Fibroblast of lung (primary cell): Measurements from ENCODE around the gene UBQLN1. TPM values are rescaled to one million over a fixed set of nuclear protein-coding genes. Genes with fewer than 3 reads are reported as not detected.

Experiments
- DNase-seq, 2 donors: peaks; one replicate each; pipeline versions ENCODE4 v3.0.0 to v3.0.0-alpha.2; 2010; ENCODE audit warnings: low read depth in 2 of 2
- H2AFZ ChIP-seq: 2 replicates; pipeline ENCODE4 v1.5.1; 2012; ENCODE audit warnings: low read length, control low read depth, inconsistent platforms
- H3K27ac ChIP-seq: 2 replicates; pipeline ENCODE4 v1.5.1; 2011; ENCODE audit warnings: low read length, control low read depth; ENCODE audit not compliant: insufficient read depth
- H3K27me3 ChIP-seq: 2 replicates; pipeline ENCODE4 v1.5.1; 2011; ENCODE audit warnings: mild to moderate bottlenecking, low read length; ENCODE audit not compliant: control insufficient read depth, insufficient read depth
- H3K36me3 ChIP-seq: 2 replicates; pipeline ENCODE4 v1.5.1; 2011; ENCODE audit warnings: low read length; ENCODE audit not compliant: control insufficient read depth, insufficient read depth
- H3K4me1 ChIP-seq: 2 replicates; pipeline ENCODE4 v1.5.1; 2011; ENCODE audit warnings: low read length; ENCODE audit not compliant: control insufficient read depth, insufficient read depth; ENCODE audit errors: extremely low read depth
- H3K4me2 ChIP-seq: 2 replicates; pipeline ENCODE4 v1.5.1; 2011; ENCODE audit warnings: low read length, control low read depth; ENCODE audit not compliant: insufficient read depth; ENCODE audit errors: extremely low read depth
- H3K4me3 ChIP-seq, 4 experiments: fragments of 200-600 bp in 1 of 4; sonication (generic) in 1 of 4; replicated peaks in 1 of 4; 2 replicates each; pipeline ENCODE4 v1.5.1; 2011 to 2016; ENCODE audit warnings: low read length in 4 of 4, low read depth in 3 of 4, mild to moderate bottlenecking in 3 of 4, control low read depth in 2 of 4, inconsistent platforms in 1 of 4, mixed read lengths in 1 of 4; ENCODE audit not compliant: insufficient read depth in 1 of 4; ENCODE audit errors: control extremely low read depth in 1 of 4
- H3K79me2 ChIP-seq: 2 replicates; pipeline ENCODE4 v1.5.1; 2012; ENCODE audit warnings: mild to moderate bottlenecking, low read length, inconsistent platforms; ENCODE audit not compliant: control insufficient read depth, insufficient read depth
- H3K9ac ChIP-seq: 2 replicates; pipeline ENCODE4 v1.5.1; 2011; ENCODE audit warnings: mild to moderate bottlenecking, low read length, control low read depth; ENCODE audit not compliant: insufficient read depth
- H3K9me3 ChIP-seq: 2 replicates; pipeline ENCODE4 v1.5.1; 2012; ENCODE audit warnings: low read depth, low read length; ENCODE audit not compliant: control insufficient read depth, insufficient read depth
- H4K20me1 ChIP-seq: 2 replicates; pipeline ENCODE4 v1.5.1; 2011; ENCODE audit warnings: low read length; ENCODE audit not compliant: control insufficient read depth, insufficient read depth; ENCODE audit errors: extremely low read depth
- CTCF ChIP-seq, 2 donors: IDR thresholded peaks in 1 of 2; conservative IDR thresholded peaks in 1 of 2; 1 replicate in 1 of 2; 2 replicates in 1 of 2; pipeline ENCODE4 v1.5.1; 2011 to 2012; ENCODE audit warnings: low read length in 2 of 2, control low read depth in 1 of 2, inconsistent platforms in 1 of 2, low read depth in 1 of 2, mild to moderate bottlenecking in 1 of 2
- EZH2 ChIP-seq: IDR thresholded peaks from 2 replicates; pipeline ENCODE4 v1.5.1; 2012; ENCODE audit warnings: low read length, control low read depth, mild to moderate bottlenecking; ENCODE audit errors: missing control alignments
- polyA plus RNA-seq, 2 donors: library from polyadenylated mRNA; depleted of rRNA in 1 of 2; stranded (reverse) in 1 of 2; unstranded in 1 of 2; fragments of >200 nt; gene quantifications; 2 replicates each; pipeline ENCODE4 v1.2.1, GENCODE V29; 2011 to 2012; ENCODE audit warnings: missing spikeins in 1 of 2
- total RNA-seq: library from RNA; depleted of rRNA; stranded (reverse); fragments of >200 nt; gene quantifications from 2 replicates; pipeline ENCODE4 v1.2.1, GENCODE V29; 2014

The UBQLN1 gene
- total and polyA plus RNA-seq, 2 donors (not counting 1 experiment from before 2014, with no cell fraction given): 130 to 141 TPM

DNA sequence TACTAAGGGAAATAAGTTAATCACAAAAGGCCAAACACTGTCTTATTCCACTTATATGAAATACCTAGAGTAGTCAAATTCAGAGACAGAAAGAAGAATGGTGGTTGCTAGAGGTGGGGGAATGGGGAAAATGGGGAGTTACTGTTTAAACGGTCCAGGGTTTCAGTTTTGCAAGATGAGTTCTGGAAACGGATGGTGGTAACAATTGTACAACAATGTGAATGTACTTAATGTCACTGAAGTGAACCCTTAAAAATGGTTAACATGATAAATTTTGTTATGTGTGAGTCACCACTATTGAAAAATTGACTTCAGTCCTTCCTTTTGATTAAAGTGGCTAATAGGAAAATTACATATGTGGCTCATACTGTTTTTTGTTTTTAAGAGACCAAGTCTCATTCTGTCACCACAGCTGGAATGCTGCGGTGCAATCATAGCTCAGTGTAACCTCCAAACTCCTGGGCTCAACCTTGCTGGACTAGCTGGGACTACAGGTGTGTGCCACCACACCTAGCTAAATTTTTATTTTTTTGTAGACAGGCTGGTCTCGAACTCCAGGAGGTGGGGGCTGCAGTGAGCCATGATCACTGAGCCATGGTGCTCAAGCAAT lies 8.7 kb downstream of the UBQLN1 start:
- Histone ChIP-seq H3K9me3 (no peaks in the 10 kb centered on the region), H3K27me3 (no peaks in the 10 kb centered on the region), H2AFZ (no peak overlapping the region), H3K4me2 (no peak overlapping the region), H3K36me3 (no peaks in the 10 kb centered on the region), H3K4me3 (no peak overlapping the region), H3K4me1 (peaks cover 3% of the 10 kb centered on the region), H3K27ac (no peak overlapping the region), H3K79me2 (peaks cover 99% of the 10 kb centered on the region), H3K9ac (no peak overlapping the region), H4K20me1 (peaks cover 2% of the 10 kb centered on the region)
- no peak for DNase-seq
- no peak for TF ChIP-seq CTCF (conservative IDR thresholded peaks at IDR 0.05 in 1 of 2, IDR thresholded peaks at IDR 0.05 in 1 of 2; ENCODE audit: low read depth in 1 of 2, low read length in 2 of 2)
- no peak for TF ChIP-seq EZH2

DNA sequence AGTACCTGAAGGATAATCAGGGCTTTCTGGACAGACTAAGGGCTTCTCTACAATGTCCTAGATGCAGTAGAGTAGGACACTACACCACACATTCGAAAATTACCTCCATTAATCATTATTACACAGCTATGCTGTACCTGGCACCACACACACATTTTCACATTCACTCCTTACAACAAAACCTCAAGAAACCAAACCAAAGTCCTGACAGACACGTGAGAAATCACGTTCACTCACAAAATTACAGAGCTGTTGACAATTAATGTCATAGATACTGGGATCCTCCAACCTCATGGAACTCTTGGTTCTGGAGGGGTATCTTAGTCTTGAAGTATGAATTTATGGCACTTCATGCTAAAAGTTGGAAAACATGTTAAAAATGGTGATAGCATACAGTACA lies 16.3 kb downstream of the UBQLN1 start:
- Histone ChIP-seq H3K4me1 (no peaks in the 10 kb centered on the region), H3K27me3 (no peaks in the 10 kb centered on the region), H3K4me3 (no peak overlapping the region), H3K9ac (no peak overlapping the region), H2AFZ (no peak overlapping the region), H3K36me3 (no peaks in the 10 kb centered on the region), H3K79me2 (peaks cover 98% of the 10 kb centered on the region), H3K9me3 (no peaks in the 10 kb centered on the region), H3K27ac (no peak overlapping the region), H4K20me1 (peaks cover 10% of the 10 kb centered on the region), H3K4me2 (no peak overlapping the region)
- no peak for DNase-seq
- TF ChIP-seq CTCF (conservative IDR thresholded peaks at IDR 0.05 in 1 of 2, IDR thresholded peaks at IDR 0.05 in 1 of 2; ENCODE audit: low read depth in 1 of 2, low read length in 2 of 2) (no peak), EZH2 (no peak)

GRCh38 chr9:83688921-83689320 lies 18.8 kb downstream of the UBQLN1 start:
- TF ChIP-seq CTCF (conservative IDR thresholded peaks at IDR 0.05 in 1 of 2, IDR thresholded peaks at IDR 0.05 in 1 of 2; ENCODE audit: low read depth in 1 of 2, low read length in 2 of 2) (no peak), EZH2 (no peak)
- no peak overlapping the region for H3K4me3 ChIP-seq
- H3K27ac ChIP-seq: no peak overlapping the region
- DNase-seq: no peak
- H3K27me3 ChIP-seq: no peaks in the 10 kb centered on the region
- peaks cover 94% of the 10 kb centered on the region for H3K79me2 ChIP-seq
- H4K20me1 ChIP-seq: peaks cover 10% of the 10 kb centered on the region
- H3K4me1 ChIP-seq: no peaks in the 10 kb centered on the region
- no peaks in the 10 kb centered on the region for H3K36me3 ChIP-seq
- H3K4me2 ChIP-seq: no peak overlapping the region
- no peak overlapping the region for H3K9ac ChIP-seq
- H2AFZ ChIP-seq: no peak overlapping the region
- H3K9me3 ChIP-seq: no peaks in the 10 kb centered on the region
